Stimulated activated effector memory CD8-positive, alpha-beta T cell treated with anti-CD3 and anti-CD28 coated beads, Interleukin-12 subunit alpha, Interleukin-12 subunit beta, amount 100 ng/mL, for 72 hours (primary cell): ENCODE results near the gene ATP2B3.

Source experiments
- ATAC-seq: fragments of 150-1000 bp; cut with Tn5 transposase; 2 replicates; pipeline ENCODE4 v1.10.0; 2021
- DNase-seq, 2 donors: peaks; one replicate each; pipeline ENCODE4 v3.0.0; 2021 to 2022; ENCODE audit warnings: low spot score in 2 of 2
- H3K27ac Mint-ChIP-seq: one replicate; pipeline ENCODE4 v1.8.0; 2022; ENCODE audit warnings: mild to moderate bottlenecking, mixed read lengths
- H3K36me3 Mint-ChIP-seq: one replicate; pipeline ENCODE4 v1.8.0; 2022; ENCODE audit warnings: mild to moderate bottlenecking, mixed read lengths
- H3K4me1 Mint-ChIP-seq: one replicate; pipeline ENCODE4 v1.8.0; 2022; ENCODE audit warnings: mixed read lengths
- H3K4me3 Mint-ChIP-seq: one replicate; pipeline ENCODE4 v1.8.0; 2022; ENCODE audit warnings: mild to moderate bottlenecking, mixed read lengths
- H3K9me3 Mint-ChIP-seq: one replicate; pipeline ENCODE4 v1.8.0; 2022; ENCODE audit warnings: mixed read lengths

ATP2B3 gene

DNA sequence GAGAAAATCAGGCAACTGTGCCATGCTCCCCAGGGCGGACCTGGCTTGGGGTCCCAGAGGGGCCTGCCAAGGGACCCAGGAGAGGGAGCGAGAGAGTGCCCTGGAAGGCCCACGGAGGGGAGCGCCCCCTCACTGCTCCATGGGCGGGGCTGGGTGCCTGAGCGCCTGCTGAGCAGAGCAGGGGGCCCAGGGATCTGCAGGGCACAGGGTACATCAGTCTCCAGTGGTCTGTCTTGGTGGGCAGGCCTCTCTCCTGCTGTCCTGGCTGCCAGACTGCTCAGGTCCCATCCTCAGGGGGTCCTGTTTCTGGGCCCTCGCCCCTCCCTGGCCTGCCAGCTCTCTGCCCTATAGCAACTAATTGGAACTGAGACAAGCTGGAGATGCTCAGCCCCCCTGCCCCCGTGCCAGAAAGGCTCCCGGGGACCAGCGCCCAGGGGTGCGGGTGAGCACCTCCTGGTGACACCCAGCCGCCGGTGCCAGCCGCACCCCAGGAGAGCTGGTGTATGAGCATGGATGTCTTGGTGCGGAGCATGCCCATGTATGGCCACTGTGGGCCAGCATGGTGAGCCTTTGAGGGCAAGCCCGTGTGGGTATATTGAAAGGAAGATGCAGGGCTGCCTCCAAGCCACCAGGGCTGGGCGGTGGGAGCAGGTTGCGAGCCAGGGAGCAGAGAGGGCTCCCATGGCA lies 21.4 kb upstream of the ATP2B3 start:
- no peak overlapping the region for H3K4me3 Mint-ChIP-seq
- H3K4me1 Mint-ChIP-seq: no peaks in the 10 kb centered on the region
- H3K27ac Mint-ChIP-seq: no peak overlapping the region
- H3K9me3 Mint-ChIP-seq: no peaks in the 10 kb centered on the region
- DNase-seq (no peak), ATAC-seq (no peak)
- no peaks in the 10 kb centered on the region for H3K36me3 Mint-ChIP-seq

DNA sequence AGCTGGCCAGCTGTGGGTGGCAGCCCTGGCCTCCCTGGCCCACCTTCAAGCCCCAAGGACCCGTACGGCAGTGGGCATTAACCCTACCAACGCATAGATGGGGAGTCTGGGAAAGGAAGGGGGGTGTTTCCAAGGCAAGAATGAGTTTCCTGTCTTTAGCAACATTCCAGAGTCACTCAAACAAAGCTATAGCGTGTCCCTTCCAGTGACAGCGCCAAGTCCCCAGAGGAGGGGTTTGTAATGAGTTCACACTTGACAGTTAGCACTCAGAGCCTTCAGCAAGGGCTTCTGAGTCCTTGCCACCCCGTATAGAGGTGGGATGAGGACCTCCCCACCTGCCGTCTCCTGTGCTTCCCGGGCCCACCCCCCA lies 20.9 kb upstream of the ATP2B3 start:
- ATAC-seq: no peak
- Mint-ChIP-seq H3K9me3 (no peaks in the 10 kb centered on the region), H3K4me3 (no peak overlapping the region), H3K36me3 (no peaks in the 10 kb centered on the region), H3K27ac (no peak overlapping the region), H3K4me1 (no peaks in the 10 kb centered on the region)
- DNase-seq: no peak

DNA sequence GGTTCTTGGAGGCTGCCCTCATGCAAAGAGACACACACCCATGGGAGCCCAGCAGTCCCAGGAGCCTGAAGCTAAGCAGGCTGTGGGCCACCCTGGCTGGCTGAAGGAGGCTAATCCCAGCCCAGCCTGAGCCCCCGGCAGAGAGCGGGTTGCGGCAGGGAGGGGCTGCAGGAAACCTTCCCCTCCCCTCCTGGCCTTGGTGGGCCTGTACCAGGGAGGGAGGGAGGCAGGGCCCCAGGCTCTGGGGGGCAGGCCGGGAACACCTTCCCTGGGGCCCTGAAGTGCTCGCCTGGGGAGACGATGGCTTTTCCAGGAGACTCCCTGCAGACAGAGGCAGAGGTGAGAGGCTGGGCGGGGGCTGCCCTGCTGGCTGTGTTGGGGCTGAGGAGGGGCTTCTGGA lies 19.0 kb upstream of the ATP2B3 start:
- no peaks in the 10 kb centered on the region for H3K9me3 Mint-ChIP-seq
- H3K4me3 Mint-ChIP-seq: no peak overlapping the region
- H3K4me1 Mint-ChIP-seq: no peaks in the 10 kb centered on the region
- DNase-seq: no peak
- ATAC-seq: no peak
- H3K36me3 Mint-ChIP-seq: no peaks in the 10 kb centered on the region
- H3K27ac Mint-ChIP-seq: no peak overlapping the region

DNA sequence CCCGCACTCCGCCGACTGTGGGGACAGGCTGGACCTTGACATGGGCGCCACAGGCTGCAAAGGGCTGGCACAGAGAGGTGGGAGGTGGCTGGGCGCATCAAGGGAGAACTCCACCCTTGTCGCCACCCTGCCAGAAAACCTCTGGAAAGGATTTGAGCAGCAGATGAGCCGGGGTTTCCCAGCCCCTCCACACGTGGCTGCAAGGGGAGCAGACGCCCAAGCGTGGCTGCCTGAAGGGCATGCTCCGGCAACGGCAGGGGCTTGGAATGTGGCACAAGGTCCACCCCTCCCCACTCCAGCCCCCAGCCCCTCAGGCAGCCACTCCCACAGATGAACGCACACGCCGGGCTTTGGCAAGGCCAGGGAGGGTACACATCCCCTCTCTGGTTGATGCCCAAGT lies 18.1 kb upstream of the ATP2B3 start:
- no peak overlapping the region for H3K4me3 Mint-ChIP-seq
- H3K36me3 Mint-ChIP-seq: no peaks in the 10 kb centered on the region
- no peak for DNase-seq
- H3K9me3 Mint-ChIP-seq: no peaks in the 10 kb centered on the region
- ATAC-seq: no peak
- no peak overlapping the region for H3K27ac Mint-ChIP-seq
- no peaks in the 10 kb centered on the region for H3K4me1 Mint-ChIP-seq

DNA sequence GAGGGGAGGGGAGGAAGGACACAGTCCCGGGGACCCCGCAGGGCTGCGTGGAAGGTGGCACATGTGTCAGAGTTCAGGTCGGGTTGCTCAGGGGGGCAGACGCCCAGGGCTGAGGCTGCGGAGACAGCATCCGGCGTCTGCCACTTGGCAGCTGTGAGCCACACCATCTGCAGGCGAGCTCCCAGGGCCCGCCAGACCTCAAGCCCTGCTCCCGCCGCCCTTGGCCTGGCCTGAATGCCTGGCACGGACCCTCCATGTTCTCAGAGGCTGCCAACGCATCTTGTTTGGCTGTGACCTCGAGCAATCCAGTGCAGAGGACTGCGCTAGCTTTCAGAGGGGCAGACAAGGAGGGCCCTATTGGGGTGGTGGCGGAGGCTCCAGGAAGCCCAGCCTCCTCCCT lies 17.6 kb upstream of the ATP2B3 start:
- H3K4me3 Mint-ChIP-seq: no peak overlapping the region
- ATAC-seq: no peak
- no peaks in the 10 kb centered on the region for H3K36me3 Mint-ChIP-seq
- DNase-seq: no peak
- no peaks in the 10 kb centered on the region for H3K9me3 Mint-ChIP-seq
- no peak overlapping the region for H3K27ac Mint-ChIP-seq
- H3K4me1 Mint-ChIP-seq: no peaks in the 10 kb centered on the region

DNA sequence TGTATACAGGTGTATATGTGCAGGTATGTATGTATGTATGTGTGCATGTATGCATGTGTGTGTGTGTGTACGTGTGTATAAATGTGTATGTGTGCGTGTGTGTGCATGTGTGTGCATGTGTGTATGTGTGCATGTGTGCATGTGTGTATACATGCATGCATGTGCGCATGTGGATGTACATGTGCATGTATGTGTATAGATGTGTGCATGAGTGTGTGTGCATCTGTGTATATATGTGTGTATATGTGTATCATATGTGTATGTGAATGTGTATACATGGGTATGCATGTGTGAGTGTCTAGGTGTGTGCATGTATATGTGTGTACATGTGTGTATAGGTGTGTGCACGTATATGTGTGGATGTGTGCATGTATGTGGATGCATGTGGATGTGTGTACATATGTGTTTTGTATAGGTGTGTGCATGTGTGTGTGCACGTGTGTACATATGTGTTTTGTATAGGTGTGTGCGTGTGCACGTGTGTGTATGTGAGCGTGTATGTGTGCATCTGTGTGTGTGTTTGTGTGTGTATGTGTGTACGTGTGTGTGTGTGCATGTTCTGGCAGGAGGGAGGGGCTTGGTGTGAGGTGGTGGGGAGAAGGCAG lies 16.7 kb upstream of the ATP2B3 start:
- no peak for ATAC-seq

DNA sequence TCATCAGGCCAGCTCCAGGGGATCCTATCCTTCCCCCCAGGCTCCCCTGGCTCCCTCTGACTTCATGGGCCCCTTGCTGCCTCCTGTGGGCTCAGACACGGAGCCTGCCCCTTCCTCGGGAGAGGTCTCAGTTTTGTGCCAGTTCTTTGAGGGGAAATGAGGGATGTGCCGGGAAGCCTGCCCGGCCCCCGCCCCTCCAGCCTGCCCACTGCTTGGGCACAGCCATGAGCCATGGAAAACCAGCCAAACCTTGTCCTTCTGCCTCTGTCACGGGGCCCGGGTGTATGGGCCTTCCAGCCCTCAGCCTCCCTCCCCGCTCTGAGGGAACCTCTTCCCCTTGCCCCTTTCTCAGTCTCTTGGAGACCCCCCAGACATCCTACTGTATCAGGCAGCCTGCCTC lies 15.9 kb upstream of the ATP2B3 start:
- no peak for ATAC-seq
- Mint-ChIP-seq H3K4me1 (no peaks in the 10 kb centered on the region), H3K36me3 (no peaks in the 10 kb centered on the region), H3K4me3 (no peak overlapping the region), H3K27ac (no peak overlapping the region), H3K9me3 (no peaks in the 10 kb centered on the region)
- no peak for DNase-seq

More for the DNA sequence above, 16.7 kb upstream of the ATP2B3 start:
- Mint-ChIP-seq H3K4me3 (no peak overlapping the region), H3K36me3 (no peaks in the 10 kb centered on the region), H3K9me3 (no peaks in the 10 kb centered on the region), H3K4me1 (no peaks in the 10 kb centered on the region), H3K27ac (no peak overlapping the region)
- DNase-seq: no peak

DNA sequence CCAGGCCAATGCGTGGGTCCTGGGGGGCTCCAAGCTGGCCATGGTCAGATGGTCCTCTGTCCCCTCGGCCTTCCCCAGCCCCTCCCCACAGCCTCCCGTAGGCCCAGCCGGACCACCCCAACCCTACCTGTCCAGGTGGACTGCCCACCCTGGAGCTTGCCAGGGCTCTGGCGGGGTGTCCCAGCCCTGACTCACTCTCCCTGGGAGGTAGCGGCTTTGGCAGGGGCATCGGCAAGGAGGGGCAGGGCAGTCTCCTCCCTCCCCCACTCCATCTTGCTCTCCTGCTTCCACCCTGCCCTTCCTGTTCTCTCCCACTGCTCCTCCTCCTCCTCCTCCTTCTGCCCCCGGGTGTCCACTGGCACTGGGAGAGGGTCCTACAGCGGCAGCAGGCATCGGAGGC lies 15.3 kb upstream of the ATP2B3 start:
- H3K9me3 Mint-ChIP-seq: no peaks in the 10 kb centered on the region
- no peak overlapping the region for H3K27ac Mint-ChIP-seq
- DNase-seq (no peak), ATAC-seq (no peak)
- no peaks in the 10 kb centered on the region for H3K4me1 Mint-ChIP-seq
- H3K4me3 Mint-ChIP-seq: no peak overlapping the region
- no peaks in the 10 kb centered on the region for H3K36me3 Mint-ChIP-seq

DNA sequence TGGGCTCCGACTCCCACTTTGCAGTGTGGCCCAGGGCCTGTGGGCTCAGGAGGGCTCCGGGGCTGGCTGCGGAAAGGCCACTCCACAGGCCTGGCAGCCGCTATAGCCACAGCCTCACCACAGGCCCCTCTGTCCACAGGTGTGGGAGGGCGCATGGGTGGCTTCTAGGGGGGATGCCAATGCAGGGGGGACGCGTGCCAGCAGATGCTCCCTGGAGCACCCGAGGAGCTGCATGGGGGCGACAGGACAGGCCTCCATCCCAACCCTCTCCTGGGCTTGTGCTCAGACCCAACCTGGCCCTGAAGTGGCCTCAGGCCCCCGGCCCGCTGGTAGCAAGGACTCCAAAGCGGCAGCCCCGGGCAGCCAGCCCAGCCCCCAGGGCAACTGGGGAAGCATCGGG lies 14.6 kb upstream of the ATP2B3 start:
- H3K4me1 Mint-ChIP-seq: no peaks in the 10 kb centered on the region
- no peak for ATAC-seq

DNA sequence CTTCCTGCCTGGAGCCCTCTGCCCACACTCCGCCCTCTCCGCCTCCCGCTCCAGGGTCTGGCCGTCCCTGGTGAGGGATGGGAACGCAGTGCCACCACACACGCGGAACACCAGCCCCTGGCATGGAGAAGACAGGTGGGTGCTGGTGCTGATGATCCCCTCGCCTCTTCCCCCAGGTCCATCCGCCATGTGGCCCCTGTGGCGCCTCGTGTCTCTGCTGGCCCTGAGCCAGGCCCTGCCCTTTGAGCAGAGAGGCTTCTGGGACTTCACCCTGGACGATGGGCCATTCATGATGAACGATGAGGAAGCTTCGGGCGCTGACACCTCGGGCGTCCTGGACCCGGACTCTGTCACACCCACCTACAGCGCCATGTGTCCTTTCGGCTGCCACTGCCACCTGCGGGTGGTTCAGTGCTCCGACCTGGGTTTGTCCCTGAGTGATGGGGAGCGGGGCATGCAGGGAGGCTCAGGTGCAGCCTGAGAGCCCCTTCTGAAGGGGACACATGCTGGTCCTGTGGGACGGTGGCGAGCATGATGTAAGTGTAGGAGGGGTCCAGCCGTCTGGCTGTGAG lies 12.9 kb upstream of the ATP2B3 start:
- no peaks in the 10 kb centered on the region for H3K36me3 Mint-ChIP-seq
- no peak overlapping the region for H3K4me3 Mint-ChIP-seq
- no peak for DNase-seq
- no peak overlapping the region for H3K27ac Mint-ChIP-seq
- no peaks in the 10 kb centered on the region for H3K4me1 Mint-ChIP-seq
- ATAC-seq: no peak
- no peaks in the 10 kb centered on the region for H3K9me3 Mint-ChIP-seq

More for the DNA sequence above, 14.6 kb upstream of the ATP2B3 start:
- no peak for DNase-seq
- Mint-ChIP-seq H3K27ac (no peak overlapping the region), H3K9me3 (no peaks in the 10 kb centered on the region), H3K4me3 (no peak overlapping the region), H3K36me3 (no peaks in the 10 kb centered on the region)

DNA sequence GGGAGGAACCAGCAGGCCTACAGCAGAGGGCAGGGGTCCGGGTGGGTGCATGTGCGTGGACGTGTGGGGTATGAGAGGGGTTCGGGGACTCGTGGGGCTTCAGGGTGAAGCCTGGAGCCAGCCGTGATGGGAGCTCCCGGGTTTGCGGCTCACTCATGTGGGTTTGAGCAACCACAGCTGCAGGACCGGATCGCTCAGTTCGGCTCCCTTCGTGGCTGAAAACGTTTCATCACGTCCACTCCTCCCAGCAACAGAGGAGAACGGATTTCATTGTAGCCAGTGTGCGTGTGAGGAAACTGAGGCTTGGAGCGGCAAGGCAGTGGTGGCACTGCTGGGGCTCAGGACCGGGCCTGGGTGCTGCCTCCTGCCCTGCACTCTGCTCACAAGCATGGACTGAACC lies 12.1 kb upstream of the ATP2B3 start:
- DNase-seq: no peak
- H3K4me3 Mint-ChIP-seq: no peak overlapping the region

DNA sequence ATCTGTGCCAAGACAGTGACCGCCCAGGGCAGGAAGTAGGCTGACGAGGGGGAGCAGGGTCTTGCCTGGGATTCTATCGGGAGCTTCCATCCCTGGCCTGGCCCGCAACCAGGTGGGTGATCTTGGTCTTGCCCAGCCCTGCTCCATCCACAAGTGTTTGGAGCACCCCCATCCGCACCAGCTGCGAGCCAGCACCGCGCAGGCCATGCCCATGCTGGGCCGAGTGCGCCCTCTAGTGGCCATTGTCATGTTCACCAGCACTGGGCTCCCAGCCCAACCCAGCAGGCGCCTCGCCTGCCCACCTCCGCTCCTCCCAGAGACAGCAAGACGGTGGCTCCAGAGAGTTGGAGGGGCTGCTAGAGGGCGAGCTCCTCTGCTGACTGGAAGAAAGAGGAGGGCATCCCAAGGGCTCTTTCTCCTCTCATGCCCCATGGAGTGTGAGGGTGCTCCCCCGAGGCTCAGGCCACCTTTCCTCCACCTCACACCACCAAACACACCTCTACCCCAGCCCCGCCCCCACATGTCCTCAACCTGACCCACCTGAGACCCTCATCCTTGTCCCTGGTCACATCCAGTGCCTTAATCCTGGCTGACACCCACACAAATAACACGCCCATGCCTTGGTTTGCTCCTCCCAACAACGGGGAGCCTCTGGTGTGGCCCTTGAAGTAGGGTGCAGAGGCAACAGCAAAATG lies 9.8 kb upstream of the ATP2B3 start:
- no peaks in the 10 kb centered on the region for H3K36me3 Mint-ChIP-seq
- no peak overlapping the region for H3K4me3 Mint-ChIP-seq
- ATAC-seq (peak; percentile 97), DNase-seq (peak; percentile 77 to 86)
- H3K9me3 Mint-ChIP-seq: no peaks in the 10 kb centered on the region
- H3K27ac Mint-ChIP-seq: no peak overlapping the region
- H3K4me1 Mint-ChIP-seq: no peaks in the 10 kb centered on the region

More for the DNA sequence above, 12.1 kb upstream of the ATP2B3 start:
- Mint-ChIP-seq H3K36me3 (no peaks in the 10 kb centered on the region), H3K27ac (no peak overlapping the region), H3K4me1 (no peaks in the 10 kb centered on the region), H3K9me3 (no peaks in the 10 kb centered on the region)
- ATAC-seq: no peak

DNA sequence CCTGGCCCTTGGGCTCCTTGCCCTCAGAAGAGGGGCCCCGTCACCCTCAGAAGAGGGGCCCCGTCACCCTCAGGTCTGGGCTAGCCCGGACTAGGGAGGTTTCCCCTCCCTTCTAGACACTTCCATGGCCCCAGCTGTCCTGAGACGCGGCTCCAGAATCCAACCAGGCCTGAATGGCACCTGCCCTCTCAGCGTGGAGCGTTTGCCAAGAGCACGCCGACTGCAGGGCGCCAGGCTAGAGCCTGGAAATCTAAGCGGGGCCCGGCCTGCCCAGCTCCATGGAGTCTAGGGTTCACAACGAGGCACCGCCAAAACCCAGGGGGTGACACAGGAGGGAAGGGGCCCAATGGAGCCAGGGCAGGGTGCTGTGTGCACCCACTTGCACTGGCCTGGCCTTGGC lies 7.8 kb upstream of the ATP2B3 start:
- ATAC-seq (no peak), DNase-seq (no peak)
- no peak overlapping the region for H3K27ac Mint-ChIP-seq
- no peaks in the 10 kb centered on the region for H3K9me3 Mint-ChIP-seq
- no peak overlapping the region for H3K4me3 Mint-ChIP-seq
- no peaks in the 10 kb centered on the region for H3K36me3 Mint-ChIP-seq
- H3K4me1 Mint-ChIP-seq: no peaks in the 10 kb centered on the region

DNA sequence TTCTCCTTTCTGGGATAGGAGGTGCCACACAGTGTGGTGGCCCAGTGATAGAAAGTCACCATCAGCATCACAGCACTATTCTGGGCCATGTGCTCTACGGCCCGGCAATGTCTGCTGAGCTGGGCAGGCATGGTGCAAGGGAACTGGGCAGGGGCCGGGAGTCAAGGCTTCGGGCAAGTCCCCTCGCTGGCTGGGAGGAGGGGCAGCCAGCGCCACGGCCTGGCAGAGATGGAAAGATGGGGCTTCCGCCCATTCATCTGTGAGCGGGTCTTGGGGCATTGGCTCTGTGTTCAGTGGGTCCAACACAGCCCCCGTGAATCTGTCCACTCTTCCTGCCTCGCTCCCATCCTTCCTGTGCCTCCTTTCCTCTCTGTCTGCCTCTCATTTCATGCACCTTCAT lies 7.1 kb upstream of the ATP2B3 start:
- H3K4me1 Mint-ChIP-seq: no peaks in the 10 kb centered on the region
- no peaks in the 10 kb centered on the region for H3K9me3 Mint-ChIP-seq
- no peak overlapping the region for H3K4me3 Mint-ChIP-seq
- DNase-seq: no peak
- H3K36me3 Mint-ChIP-seq: no peaks in the 10 kb centered on the region
- no peak overlapping the region for H3K27ac Mint-ChIP-seq
- ATAC-seq: no peak

DNA sequence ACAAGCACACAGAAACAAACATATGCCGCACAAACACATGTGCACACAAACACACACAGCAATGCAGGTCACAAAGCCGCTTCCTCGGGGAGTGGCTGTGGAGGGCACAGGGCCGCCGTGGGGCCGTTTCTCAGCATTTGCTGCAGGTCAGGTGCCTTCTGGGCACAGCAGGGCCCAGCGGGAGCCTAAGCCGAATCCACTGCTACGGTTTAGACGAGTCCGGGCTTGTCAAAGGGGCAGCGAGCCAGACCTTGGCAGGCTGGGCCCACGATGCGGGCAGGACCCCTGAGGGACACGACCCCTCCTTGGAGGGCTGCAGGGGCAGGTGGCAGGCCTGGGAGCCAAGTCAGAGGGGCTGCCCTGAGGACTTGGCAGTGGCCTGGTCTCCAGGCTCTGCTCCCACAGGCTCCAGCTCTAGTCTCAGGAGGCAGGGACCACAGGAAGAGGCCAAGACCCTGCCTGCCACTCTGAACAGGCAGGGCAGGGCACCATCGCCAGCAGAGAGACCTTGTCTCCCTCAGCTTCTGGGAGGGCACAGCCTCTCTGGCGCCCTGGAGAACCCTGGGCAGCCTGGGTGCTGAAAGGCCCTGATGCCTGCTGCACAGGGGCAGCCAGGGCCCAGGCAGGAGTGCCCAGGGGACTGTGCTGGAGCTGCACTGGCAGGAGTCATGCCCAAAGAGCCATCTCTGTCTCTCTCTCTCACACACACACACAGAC lies 5.5 kb upstream of the ATP2B3 start:
- DNase-seq (no peak), ATAC-seq (no peak)
- no peaks in the 10 kb centered on the region for H3K9me3 Mint-ChIP-seq
- no peak overlapping the region for H3K27ac Mint-ChIP-seq
- H3K4me1 Mint-ChIP-seq: no peaks in the 10 kb centered on the region
- H3K36me3 Mint-ChIP-seq: no peaks in the 10 kb centered on the region
- H3K4me3 Mint-ChIP-seq: no peak overlapping the region
